Cardiac fibroblast (primary cell): ENCODE data around the gene SPRR1B.
"Not testable (repeated sequence)": the region's sequence is repeated elsewhere in the genome, so short reads cannot be mapped to it uniquely, and the experiment has no call there.

Experiments used
- DNase-seq, 2 donors: peaks; one replicate each; pipeline versions ENCODE4 v3.0.0 to v3.0.0-alpha.2; 2010; ENCODE audit warnings: low read depth in 2 of 2
- H3K4me3 ChIP-seq, 2 donors: replicated peaks in 1 of 2; 1 replicate in 1 of 2; 2 replicates in 1 of 2; pipeline ENCODE4 v1.5.1; 2011; ENCODE audit warnings: low read depth in 2 of 2, low read length in 2 of 2, mild to moderate bottlenecking in 2 of 2, moderate library complexity in 1 of 2
- TF ChIP-seq, protein P1 (sequence below): IDR thresholded peaks from one replicate; pipeline ENCODE4 v1.5.1; 2011; ENCODE audit warnings: low read depth, mild to moderate bottlenecking, low read length, inconsistent platforms

The SPRR1B gene

DNA sequence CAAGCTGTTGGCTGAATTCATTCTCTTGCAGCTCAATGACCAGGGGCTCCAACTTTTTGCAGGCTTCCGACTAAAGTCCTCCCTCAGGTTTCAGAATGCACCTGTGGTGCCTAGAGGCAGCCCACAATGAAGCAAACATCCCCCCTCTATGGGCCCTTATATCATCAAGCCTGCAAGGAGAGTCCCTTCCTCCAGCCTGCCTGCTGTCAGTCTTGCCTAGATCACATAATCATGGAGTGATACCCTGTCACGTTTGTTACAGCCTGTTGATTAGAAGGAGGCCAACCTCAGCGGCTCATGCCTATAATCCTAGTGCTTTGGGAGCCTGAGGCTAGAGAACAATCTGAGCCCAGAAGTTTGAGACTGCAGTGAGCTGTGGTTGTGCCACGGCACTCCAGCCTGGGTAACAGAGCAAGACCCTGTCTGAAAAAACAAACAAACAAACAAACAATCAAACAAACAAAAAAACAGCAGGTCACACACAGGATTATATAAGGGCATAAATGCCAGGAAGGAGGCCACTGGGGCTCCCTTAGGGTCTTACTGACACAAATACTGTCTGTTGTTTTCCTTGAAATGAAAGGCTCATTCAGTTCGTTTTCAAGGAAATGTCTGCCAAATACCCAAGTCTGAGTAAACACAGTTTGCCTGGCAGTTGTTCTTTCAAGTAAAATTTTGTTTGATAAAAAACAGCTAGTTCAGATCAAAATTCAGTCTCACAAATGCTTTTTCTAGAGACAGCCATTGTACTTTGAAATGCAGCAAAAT, 34.2 kb upstream of the SPRR1B start:
- no peak overlapping the region for H3K4me3 ChIP-seq
- TF ChIP-seq, protein P1, sequence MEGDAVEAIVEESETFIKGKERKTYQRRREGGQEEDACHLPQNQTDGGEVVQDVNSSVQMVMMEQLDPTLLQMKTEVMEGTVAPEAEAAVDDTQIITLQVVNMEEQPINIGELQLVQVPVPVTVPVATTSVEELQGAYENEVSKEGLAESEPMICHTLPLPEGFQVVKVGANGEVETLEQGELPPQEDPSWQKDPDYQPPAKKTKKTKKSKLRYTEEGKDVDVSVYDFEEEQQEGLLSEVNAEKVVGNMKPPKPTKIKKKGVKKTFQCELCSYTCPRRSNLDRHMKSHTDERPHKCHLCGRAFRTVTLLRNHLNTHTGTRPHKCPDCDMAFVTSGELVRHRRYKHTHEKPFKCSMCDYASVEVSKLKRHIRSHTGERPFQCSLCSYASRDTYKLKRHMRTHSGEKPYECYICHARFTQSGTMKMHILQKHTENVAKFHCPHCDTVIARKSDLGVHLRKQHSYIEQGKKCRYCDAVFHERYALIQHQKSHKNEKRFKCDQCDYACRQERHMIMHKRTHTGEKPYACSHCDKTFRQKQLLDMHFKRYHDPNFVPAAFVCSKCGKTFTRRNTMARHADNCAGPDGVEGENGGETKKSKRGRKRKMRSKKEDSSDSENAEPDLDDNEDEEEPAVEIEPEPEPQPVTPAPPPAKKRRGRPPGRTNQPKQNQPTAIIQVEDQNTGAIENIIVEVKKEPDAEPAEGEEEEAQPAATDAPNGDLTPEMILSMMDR: no peak
- no peak for DNase-seq

DNA sequence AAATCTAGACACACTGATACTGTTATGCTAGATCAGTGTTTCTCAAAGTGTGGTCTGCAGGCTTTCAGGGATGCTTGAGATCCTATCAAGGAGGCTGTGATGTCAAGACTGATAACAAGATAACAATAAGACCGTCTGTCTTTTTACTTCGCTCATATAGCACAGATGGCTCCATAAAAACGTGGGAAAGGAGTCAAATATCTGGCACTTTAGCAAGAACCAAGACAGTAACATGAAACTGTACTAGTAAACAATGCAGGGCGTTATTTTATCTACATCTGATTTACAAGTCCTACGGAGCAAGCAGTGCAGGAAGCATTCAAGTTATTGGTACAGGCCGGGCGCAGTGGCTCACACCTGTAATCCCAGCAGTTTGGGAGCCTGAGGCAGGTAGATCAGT, 33.1 kb upstream of the SPRR1B start:
- no peak overlapping the region for H3K4me3 ChIP-seq
- TF ChIP-seq, protein P1: no peak
- DNase-seq: no peak

DNA sequence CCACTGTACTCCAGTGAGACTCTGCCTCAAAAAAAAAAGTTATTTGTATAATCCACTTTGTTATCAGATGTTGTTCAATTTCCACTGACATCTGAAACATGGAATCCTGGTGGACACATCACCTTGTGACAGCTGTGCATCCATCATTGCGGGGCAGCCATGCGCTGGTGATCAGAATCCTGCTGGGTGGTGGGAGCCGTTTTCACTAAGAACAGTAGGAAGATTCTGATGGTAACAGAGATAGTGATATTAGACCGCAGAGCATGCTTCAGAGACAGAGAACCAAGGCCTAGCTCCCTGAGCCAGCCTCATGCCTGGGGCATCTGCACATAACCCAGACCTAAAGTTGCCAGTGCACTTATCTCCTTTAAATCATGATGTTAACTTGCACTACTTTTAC, 32.5 kb upstream of the SPRR1B start:
- TF ChIP-seq, protein P1: no peak
- DNase-seq: no peak
- no peak overlapping the region for H3K4me3 ChIP-seq

DNA sequence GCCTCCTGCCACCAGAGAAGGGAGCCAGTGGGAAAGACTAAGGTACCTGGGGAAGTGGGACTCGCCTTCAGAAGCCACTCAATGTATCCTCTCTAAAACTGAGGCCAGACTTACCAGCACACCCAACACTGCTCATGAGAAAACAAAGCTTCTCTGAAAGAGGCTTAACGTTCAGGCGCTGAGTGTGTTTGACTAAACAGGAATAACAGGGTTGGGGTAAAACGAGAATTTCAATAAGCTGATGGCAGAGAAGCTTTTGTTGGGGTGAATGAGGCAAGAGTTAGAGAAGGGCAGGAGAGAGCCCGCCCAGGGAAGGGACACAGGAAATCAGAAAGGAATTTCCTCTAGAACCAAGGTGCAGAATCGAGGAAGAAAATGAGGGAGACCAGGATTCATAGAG, 31.2 kb upstream of the SPRR1B start:
- no peak overlapping the region for H3K4me3 ChIP-seq
- no peak for DNase-seq
- TF ChIP-seq, protein P1: no peak

DNA sequence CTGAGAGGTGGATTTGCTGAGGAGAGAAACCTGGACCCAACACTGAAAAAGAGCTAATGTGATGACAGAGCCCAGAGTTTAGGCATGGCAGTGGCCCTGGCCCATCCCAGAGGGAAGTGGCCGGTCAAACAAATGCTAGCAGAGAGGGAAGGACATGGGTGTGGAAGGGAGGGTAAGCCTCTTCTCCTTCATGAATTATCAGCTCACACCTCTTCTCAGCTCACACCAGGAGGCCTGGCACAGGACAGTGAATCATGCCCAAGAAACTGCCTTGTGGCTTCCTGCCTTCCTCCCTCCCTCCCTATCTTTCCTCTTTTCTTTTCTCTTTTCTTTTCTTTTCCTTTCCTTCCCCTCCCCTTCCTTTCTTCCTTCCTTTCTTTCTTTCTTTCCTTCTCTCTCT, 30.7 kb upstream of the SPRR1B start:
- DNase-seq: no peak
- TF ChIP-seq, protein P1: no peak
- H3K4me3 ChIP-seq: no peak overlapping the region

DNA sequence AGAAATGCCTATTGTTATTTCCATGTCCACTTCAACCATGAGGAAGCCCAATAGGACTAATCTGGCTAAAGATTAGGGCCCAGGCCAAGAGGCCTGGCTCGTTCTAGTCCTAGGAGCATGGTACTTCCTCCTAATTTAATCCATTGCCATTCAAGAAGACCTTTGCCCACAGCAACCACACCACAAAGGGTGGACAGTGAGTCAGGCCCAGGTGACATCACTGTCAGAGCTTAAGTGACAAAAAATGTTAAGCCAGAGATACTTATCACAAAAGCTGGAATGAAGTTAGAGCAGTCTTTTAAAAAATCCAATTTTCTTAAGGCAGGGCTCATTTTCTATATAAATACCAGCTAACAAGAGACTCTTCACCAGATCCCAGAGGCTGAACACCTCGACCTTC, 29.6 kb upstream of the SPRR1B start, which contains the start of gene SPRR3:
TSS of gene SPRR3 (plus strand) at position 368 of the 400 bp plus-strand sequence. CDS start 1,272 bp downstream, outside the sequence.
- H3K4me3 ChIP-seq: no peak within 1 kb of the TSS
- no peak for DNase-seq
- TF ChIP-seq, protein P1: no peak

DNA sequence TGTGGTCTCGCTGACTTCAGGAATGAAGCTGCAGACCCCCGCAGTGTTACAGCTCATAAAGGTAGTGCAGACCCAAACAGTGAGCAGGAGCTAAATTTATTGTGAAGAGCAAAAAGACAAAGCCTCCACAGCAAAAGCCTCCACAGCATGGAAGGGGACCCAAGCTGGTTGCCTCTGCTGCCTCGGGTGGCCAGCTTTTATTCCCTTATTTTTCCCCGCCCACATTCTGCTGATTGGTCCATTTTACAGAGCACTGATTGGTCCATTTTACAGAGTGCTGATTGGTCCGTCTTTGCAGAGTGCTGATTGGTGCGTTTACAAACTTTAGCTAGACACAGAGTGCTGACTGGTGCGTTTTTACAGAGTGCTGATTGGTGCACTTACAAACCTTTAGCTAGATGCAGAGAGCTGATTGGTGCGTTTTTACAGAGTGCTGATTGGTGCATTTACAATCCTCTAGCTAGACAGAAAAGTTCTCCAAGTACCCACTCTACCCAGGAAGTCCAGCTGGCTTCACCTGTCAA, 19.7 kb upstream of the SPRR1B start:
- not testable (repeated sequence) for H3K4me3 ChIP-seq, DNase-seq

DNA sequence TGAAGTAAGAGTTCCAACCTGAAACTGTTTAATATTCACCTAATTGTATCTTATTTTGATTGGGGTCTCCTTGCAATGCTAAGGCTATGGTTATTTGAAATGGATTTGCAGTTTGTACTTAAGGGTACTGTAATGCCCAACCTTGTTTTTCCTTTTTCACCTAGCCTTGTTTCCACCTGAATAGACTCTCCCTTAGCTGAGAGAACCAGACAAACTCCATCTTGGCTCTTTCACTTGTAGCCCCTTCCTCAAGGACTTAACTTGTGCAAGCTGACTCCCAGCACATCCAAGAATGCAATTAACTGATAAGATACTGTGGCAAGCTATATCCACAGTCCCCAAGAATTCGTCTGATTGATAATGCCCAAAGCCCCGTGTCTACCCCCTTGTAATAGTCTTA, 9.2 kb upstream of the SPRR1B start:
- not testable (repeated sequence) for DNase-seq, H3K4me3 ChIP-seq

DNA sequence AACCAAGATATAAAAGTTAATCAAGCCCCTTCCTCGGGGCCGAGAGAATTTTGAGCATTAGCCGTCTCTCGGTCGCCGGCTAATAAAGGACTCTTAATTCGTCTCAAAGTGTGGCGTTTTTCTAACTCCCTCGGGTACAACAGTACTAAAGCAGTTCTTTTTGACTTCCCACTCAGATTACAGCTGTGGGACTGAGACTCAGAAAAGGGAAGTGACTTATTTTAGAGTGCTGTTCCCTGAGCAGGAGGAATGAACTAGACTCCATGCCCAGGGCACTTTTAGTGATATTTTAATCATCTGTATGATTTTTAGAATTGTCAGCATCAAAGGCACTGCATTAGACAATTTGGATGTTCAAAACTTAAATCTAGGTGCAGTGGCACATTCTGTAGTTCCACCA, 8.7 kb upstream of the SPRR1B start:
- DNase-seq, H3K4me3 ChIP-seq: not testable (repeated sequence)
